SK-N-SH (cell line): ENCODE data around the gene PCNX3. TPM values are rescaled to one million over a fixed set of nuclear protein-coding genes. Genes with fewer than 3 reads are reported as not detected.

ENCODE experiments used
- CTCF ChIA-PET: fragments of 300-600, 350-600 bp; formaldehyde crosslinking; extraction: SDS; loops from one replicate; lab custom pipeline; 2021; lab: Yijun Ruan, JAX
- POLR2A ChIA-PET: fragments of 350-600 bp; sonication (Branson Sonifier 250); formaldehyde crosslinking; extraction: SDS; loops from one replicate; lab custom pipeline; 2020; ENCODE audit warnings: antibody characterized with exemption, inconsistent platforms; lab: Yijun Ruan, JAX
- DNase-seq: peaks from one replicate; pipeline ENCODE4 v3.0.0; 2012
- H2AFZ ChIP-seq: fragments of 200-600 bp; sonication (generic); 2 replicates; pipeline ENCODE4 v1.8.1; 2016; ENCODE audit warnings: antibody characterized with exemption, mild to moderate bottlenecking, low read depth
- H3F3A ChIP-seq: fragments of 200-600 bp; sonication (generic); replicated peaks from 2 replicates; pipeline ENCODE3; 2016; ENCODE audit warnings: antibody characterized with exemption, mild to moderate bottlenecking; ENCODE audit not compliant: insufficient read depth
- H3K27ac ChIP-seq, 2 experiments: fragments of 200-500 bp in 1 of 2; fragments of 200-600 bp in 1 of 2; sonication (Bioruptor generic) in 1 of 2; sonication (generic), shearing (Covaris generic) in 1 of 2; 2 replicates each; pipeline versions ENCODE4 v1.5.1 to v1.6.1; 2014 to 2016; ENCODE audit warnings: low read depth in 2 of 2, inconsistent platforms in 1 of 2, low read length in 1 of 2, mild to moderate bottlenecking in 1 of 2, mixed read lengths in 1 of 2
- H3K27me3 ChIP-seq: fragments of 200-600 bp; sonication (generic), shearing (Covaris generic); 2 replicates; pipeline ENCODE4 v1.6.1; 2016; ENCODE audit warnings: mixed run types; ENCODE audit not compliant: insufficient read depth
- H3K36me3 ChIP-seq, 2 experiments: fragments of 200-500 bp in 1 of 2; fragments of 200-600 bp in 1 of 2; sonication (Bioruptor generic) in 1 of 2; sonication (generic) in 1 of 2; replicated peaks in 1 of 2; 2 replicates each; pipeline versions ENCODE3 to v1.5.1; 2014 to 2016; ENCODE audit warnings: low read length in 1 of 2, mild to moderate bottlenecking in 1 of 2; ENCODE audit not compliant: insufficient read depth in 2 of 2, control insufficient read depth in 1 of 2
- H3K4me1 ChIP-seq, 2 experiments: fragments of 200-500 bp in 1 of 2; fragments of 200-600 bp in 1 of 2; sonication (Bioruptor generic) in 1 of 2; sonication (generic), shearing (Covaris generic) in 1 of 2; 2 replicates each; pipeline versions ENCODE4 v1.5.1 to v1.6.1; 2014 to 2016; ENCODE audit warnings: low read depth in 1 of 2, low read length in 1 of 2, mixed run types in 1 of 2; ENCODE audit not compliant: insufficient read depth in 2 of 2, control insufficient read depth in 1 of 2
- H3K4me2 ChIP-seq: fragments of 200-600 bp; sonication (generic), shearing (Covaris generic); 2 replicates; pipeline ENCODE4 v1.6.1; 2017; ENCODE audit warnings: mixed run types
- H3K4me3 ChIP-seq, 2 experiments: fragments of 200-500 bp in 1 of 2; fragments of 200-600 bp in 1 of 2; sonication (Bioruptor generic) in 1 of 2; sonication (generic), shearing (Covaris generic) in 1 of 2; 2 replicates each; pipeline versions ENCODE4 v1.5.1 to v1.8.1; 2014 to 2016; ENCODE audit warnings: low read depth in 2 of 2, inconsistent platforms in 1 of 2, low read length in 1 of 2, mild to moderate bottlenecking in 1 of 2, mixed read lengths in 1 of 2, moderate library complexity in 1 of 2
- H3K79me2 ChIP-seq: fragments of 200-600 bp; sonication (generic); 2 replicates; pipeline ENCODE4 v1.8.1; 2017; ENCODE audit warnings: mild to moderate bottlenecking; ENCODE audit not compliant: insufficient read depth
- H3K9ac ChIP-seq: fragments of 200-600 bp; sonication (generic); 2 replicates; pipeline ENCODE4 v1.6.1; 2017; ENCODE audit warnings: mixed run types
- H3K9me2 ChIP-seq: fragments of 200-600 bp; sonication (generic); 2 replicates; pipeline ENCODE4 v1.6.1; 2017; ENCODE audit warnings: mixed run types
- H3K9me3 ChIP-seq: fragments of 200-600 bp; sonication (generic); 2 replicates; pipeline ENCODE4 v1.6.1; 2017; ENCODE audit warnings: mixed run types, mild to moderate bottlenecking, moderate library complexity
- H4K20me1 ChIP-seq: fragments of 200-600 bp; sonication (generic); 2 replicates; pipeline ENCODE4 v1.6.1; 2017; ENCODE audit warnings: mild to moderate bottlenecking, mixed run types; ENCODE audit not compliant: insufficient read depth
- CHD2 ChIP-seq: fragments of 150-350 bp; IDR thresholded peaks from 2 replicates; pipeline ENCODE4 v1.6.1; 2018; ENCODE audit warnings: low read length; ENCODE audit not compliant: partially characterized antibody
- EP300 ChIP-seq, 2 experiments: IDR thresholded peaks; 2 replicates each; pipeline versions ENCODE4 v1.4.0 to v1.6.1; 2012; ENCODE audit warnings: borderline replicate concordance in 1 of 2, low read depth in 1 of 2, low read length in 1 of 2
- IRF3 ChIP-seq: fragments of 150-350 bp; IDR thresholded peaks from 2 replicates; pipeline ENCODE4 v1.6.1; 2016; ENCODE audit warnings: mild to moderate bottlenecking, low read depth, low read length
- JUND ChIP-seq: IDR thresholded peaks from 2 replicates; pipeline ENCODE4 v1.4.0; 2012
- MEF2A ChIP-seq: IDR thresholded peaks from 2 replicates; pipeline ENCODE4 v1.4.0; 2012; ENCODE audit warnings: low read depth, borderline replicate concordance
- MXI1 ChIP-seq: IDR thresholded peaks from 2 replicates; pipeline ENCODE4 v1.6.1; 2012; ENCODE audit warnings: mild to moderate bottlenecking, low read depth, low read length, improper control_type of control experiment
- NFIC ChIP-seq: IDR thresholded peaks from 2 replicates; pipeline ENCODE4 v1.4.0; 2012; ENCODE audit warnings: borderline replicate concordance
- NRF1 ChIP-seq: IDR thresholded peaks from 2 replicates; pipeline ENCODE4 v1.6.1; 2012; ENCODE audit warnings: low read depth, mild to moderate bottlenecking, low read length
- POLR2AphosphoS5 ChIP-seq: IDR thresholded peaks from 2 replicates; pipeline ENCODE4 v1.6.1; 2012; ENCODE audit warnings: low read depth, low read length
- RCOR1 ChIP-seq: fragments of 150-350 bp; IDR thresholded peaks from 2 replicates; pipeline ENCODE4 v1.6.1; 2017; ENCODE audit warnings: antibody characterized with exemption, low read length
- RFX5 ChIP-seq: IDR thresholded peaks from 2 replicates; pipeline ENCODE4 v1.6.1; 2012; ENCODE audit warnings: mild to moderate bottlenecking, improper control_type of control experiment, low read length
- RXRA ChIP-seq: IDR thresholded peaks from 2 replicates; pipeline ENCODE4 v1.4.0; 2012; ENCODE audit warnings: low read depth, mild to moderate bottlenecking, borderline replicate concordance
- SIN3A ChIP-seq: IDR thresholded peaks from 2 replicates; pipeline ENCODE4 v1.6.1; 2012; ENCODE audit warnings: low read depth, mild to moderate bottlenecking, low read length, moderate library complexity, borderline replicate concordance
- SMC3 ChIP-seq: IDR thresholded peaks from 2 replicates; pipeline ENCODE4 v1.6.1; 2012; ENCODE audit warnings: low read depth, low read length, improper control_type of control experiment
- TAF1 ChIP-seq: IDR thresholded peaks from 2 replicates; pipeline ENCODE4 v1.6.1; 2012; ENCODE audit warnings: low read depth, mild to moderate bottlenecking, low read length, moderate library complexity, borderline replicate concordance
- TCF12 ChIP-seq: IDR thresholded peaks from 2 replicates; pipeline ENCODE4 v1.4.0; 2012
- WGBS: methylation state at CpG from one replicate; pipeline ENCODE4 v1.1.6; 2017; ENCODE audit warnings: low lambda C conversion rate; 5-methylcytosine and 5-hydroxymethylcytosine counted together
- polyA plus RNA-seq, 3 experiments: library from polyadenylated mRNA; depleted of rRNA; stranded (reverse); fragments of >200 nt; gene quantifications; 2 replicates each; pipeline ENCODE4 v1.2.3, GENCODE V29; 2012
- TF ChIP-seq, protein P1 (sequence below): IDR thresholded peaks from 2 replicates; pipeline ENCODE4 v1.4.0; 2012; ENCODE audit warnings: low read depth, borderline replicate concordance
- TF ChIP-seq, protein P2 (sequence below): IDR thresholded peaks from 2 replicates; pipeline ENCODE4 v1.4.0; 2012; ENCODE audit warnings: low read depth
- TF ChIP-seq, protein P3 (sequence below): IDR thresholded peaks from 2 replicates; pipeline ENCODE4; 2012

PCNX3 gene
- polyA plus RNA-seq, 1 of the 3 experiments (the other 2 are of a cell fraction): 33.7 TPM

- no peaks in the 10 kb centered on the region for H3F3A ChIP-seq
- H3K4me2 ChIP-seq: no peak overlapping the region
- H3K4me3 ChIP-seq: no peak overlapping the region
- peaks cover 4% of the 10 kb centered on the region; the same call in 1 of the 2 replicates for H3K79me2 ChIP-seq
- TF ChIP-seq, protein P1, sequence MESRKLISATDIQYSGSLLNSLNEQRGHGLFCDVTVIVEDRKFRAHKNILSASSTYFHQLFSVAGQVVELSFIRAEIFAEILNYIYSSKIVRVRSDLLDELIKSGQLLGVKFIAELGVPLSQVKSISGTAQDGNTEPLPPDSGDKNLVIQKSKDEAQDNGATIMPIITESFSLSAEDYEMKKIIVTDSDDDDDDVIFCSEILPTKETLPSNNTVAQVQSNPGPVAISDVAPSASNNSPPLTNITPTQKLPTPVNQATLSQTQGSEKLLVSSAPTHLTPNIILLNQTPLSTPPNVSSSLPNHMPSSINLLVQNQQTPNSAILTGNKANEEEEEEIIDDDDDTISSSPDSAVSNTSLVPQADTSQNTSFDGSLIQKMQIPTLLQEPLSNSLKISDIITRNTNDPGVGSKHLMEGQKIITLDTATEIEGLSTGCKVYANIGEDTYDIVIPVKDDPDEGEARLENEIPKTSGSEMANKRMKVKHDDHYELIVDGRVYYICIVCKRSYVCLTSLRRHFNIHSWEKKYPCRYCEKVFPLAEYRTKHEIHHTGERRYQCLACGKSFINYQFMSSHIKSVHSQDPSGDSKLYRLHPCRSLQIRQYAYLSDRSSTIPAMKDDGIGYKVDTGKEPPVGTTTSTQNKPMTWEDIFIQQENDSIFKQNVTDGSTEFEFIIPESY: no peak
- TF ChIP-seq RCOR1 (no peak), TCF12 (no peak), RXRA (no peak), SMC3 (no peak), MEF2A (no peak), NFIC (no peak), POLR2AphosphoS5 (no peak), NRF1 (no peak), JUND (no peak), CHD2 (no peak), MXI1 (no peak), TAF1 (no peak)
- TF ChIP-seq, protein P2, sequence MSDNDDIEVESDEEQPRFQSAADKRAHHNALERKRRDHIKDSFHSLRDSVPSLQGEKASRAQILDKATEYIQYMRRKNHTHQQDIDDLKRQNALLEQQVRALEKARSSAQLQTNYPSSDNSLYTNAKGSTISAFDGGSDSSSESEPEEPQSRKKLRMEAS: no peak
- TF ChIP-seq, protein P3, sequence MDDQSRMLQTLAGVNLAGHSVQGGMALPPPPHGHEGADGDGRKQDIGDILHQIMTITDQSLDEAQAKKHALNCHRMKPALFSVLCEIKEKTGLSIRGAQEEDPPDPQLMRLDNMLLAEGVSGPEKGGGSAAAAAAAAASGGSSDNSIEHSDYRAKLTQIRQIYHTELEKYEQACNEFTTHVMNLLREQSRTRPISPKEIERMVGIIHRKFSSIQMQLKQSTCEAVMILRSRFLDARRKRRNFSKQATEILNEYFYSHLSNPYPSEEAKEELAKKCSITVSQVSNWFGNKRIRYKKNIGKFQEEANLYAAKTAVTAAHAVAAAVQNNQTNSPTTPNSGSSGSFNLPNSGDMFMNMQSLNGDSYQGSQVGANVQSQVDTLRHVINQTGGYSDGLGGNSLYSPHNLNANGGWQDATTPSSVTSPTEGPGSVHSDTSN: no peak
- H3K9me3 ChIP-seq: no peaks in the 10 kb centered on the region
- H3K36me3 ChIP-seq: peaks cover 19 to 77% of the 10 kb centered on the region in 2 experiments
- WGBS: 91% methylated on average over 13 of the region's 13 CpGs
- H3K9me2 ChIP-seq: no peaks in the 10 kb centered on the region
- ChIA-PET CTCF (interaction anchor here (1.2 to 4.4 kb wide), 13 partner anchors 10 to 396 kb away, joined by 3 to 42 read pairs (median 10); partner anchors contain the start of genes KAT5 and SIPA1), POLR2A (interaction anchor here (2.8 kb wide), 1 partner anchor 11 kb away, joined by 11 read pairs; the partner anchor contains the start of gene SIPA1)
- no peak for DNase-seq
- no peak overlapping the region for H3K9ac ChIP-seq
- H3K27me3 ChIP-seq: no peaks in the 10 kb centered on the region
- H3K27ac ChIP-seq: no peak overlapping the region
- H4K20me1 ChIP-seq: no peaks in the 10 kb centered on the region
- H2AFZ ChIP-seq: no peak overlapping the region
- H3K4me1 ChIP-seq: no peaks in the 10 kb centered on the region
These were observed 11.6 kb downstream of the PCNX3 start for GRCh38 chr11:65627202-65627601.

GRCh38 chr11:65629579-65629978, 14.0 kb downstream of the PCNX3 start:
- peaks cover 4% of the 10 kb centered on the region; the same call in 1 of the 2 replicates for H3K79me2 ChIP-seq
- no peaks in the 10 kb centered on the region for H4K20me1 ChIP-seq
- no peaks in the 10 kb centered on the region for H3F3A ChIP-seq
- H3K27me3 ChIP-seq: no peaks in the 10 kb centered on the region
- 95% methylated on average over 8 of the region's 14 CpGs for WGBS
- no peak overlapping the region for H3K4me3 ChIP-seq
- CTCF ChIA-PET: interaction anchor here (0.9 kb wide), 1 partner anchor 36 kb away, joined by 3 read pairs; no protein-coding TSS in a partner anchor
- H3K9me3 ChIP-seq: no peaks in the 10 kb centered on the region
- no peak overlapping the region for H2AFZ ChIP-seq
- TF ChIP-seq, protein P1: no peak
- TF ChIP-seq EP300 (IDR thresholded peaks at IDR 0.05; ENCODE audit: borderline replicate concordance in 1 of 2, low read depth in 1 of 2, low read length in 1 of 2) (no peak), SMC3 (no peak), SIN3A (no peak), JUND (no peak), IRF3 (no peak), TCF12 (no peak), RFX5 (no peak)
- no peaks in the 10 kb centered on the region for H3K4me1 ChIP-seq
- no peak overlapping the region for H3K9ac ChIP-seq
- peaks cover 18 to 76% of the 10 kb centered on the region in 2 experiments for H3K36me3 ChIP-seq
- no peak for DNase-seq
- POLR2A ChIA-PET: no interaction called here
- H3K4me2 ChIP-seq: no peak overlapping the region
- H3K9me2 ChIP-seq: no peaks in the 10 kb centered on the region
- no peak overlapping the region for H3K27ac ChIP-seq
